Neural cell (in vitro differentiated cells): Measurements from ENCODE around the gene CCKAR.

Experiments
- EP300 ChIP-seq: fragments of 450-650 bp; conservative IDR thresholded peaks from 2 replicates; pipeline ENCODE4 v1.6.1; 2014; ENCODE audit warnings: antibody characterized with exemption, mild to moderate bottlenecking, moderate library complexity; ENCODE audit not compliant: poor library complexity, severe bottlenecking
- EZH2 ChIP-seq: fragments of 200-600, 300-800 bp; shearing (Covaris generic), sonication (generic); IDR thresholded peaks from 2 replicates; pipeline ENCODE4 v1.6.1; 2014; ENCODE audit warnings: antibody characterized with exemption, low read length, borderline replicate concordance, mild to moderate bottlenecking; ENCODE audit not compliant: insufficient read depth, poor library complexity, severe bottlenecking
- MXI1 ChIP-seq: fragments of 450-650 bp; conservative IDR thresholded peaks from 2 replicates; pipeline ENCODE4 v1.6.1; 2014; ENCODE audit warnings: antibody characterized with exemption, mild to moderate bottlenecking; ENCODE audit not compliant: poor library complexity, severe bottlenecking
- POLR2AphosphoS5 ChIP-seq: IDR thresholded peaks from 2 replicates; pipeline ENCODE4 v1.6.1; 2012
- RAD21 ChIP-seq: fragments of 450-650 bp; conservative IDR thresholded peaks from 2 replicates; pipeline ENCODE4 v1.6.1; 2014; ENCODE audit warnings: antibody characterized with exemption, mild to moderate bottlenecking, moderate library complexity
- REST ChIP-seq: IDR thresholded peaks from 2 replicates; pipeline ENCODE4 v1.6.1; 2012; ENCODE audit warnings: borderline replicate concordance
- TAF1 ChIP-seq: IDR thresholded peaks from 2 replicates; pipeline ENCODE4 v1.6.1; 2012; ENCODE audit warnings: low read depth
- TF ChIP-seq, protein P1 (sequence below): fragments of 450-650 bp; IDR thresholded peaks from 2 replicates; pipeline ENCODE4 v1.5.1; 2014; ENCODE audit warnings: antibody characterized with exemption, mild to moderate bottlenecking, moderate library complexity; ENCODE audit not compliant: poor library complexity, severe bottlenecking

GRCh38 chr4:26473893-26474292, 16.4 kb downstream of the CCKAR start:
- no peak for TF ChIP-seq RAD21
- TF ChIP-seq POLR2AphosphoS5: no peak
- TF ChIP-seq, protein P1, sequence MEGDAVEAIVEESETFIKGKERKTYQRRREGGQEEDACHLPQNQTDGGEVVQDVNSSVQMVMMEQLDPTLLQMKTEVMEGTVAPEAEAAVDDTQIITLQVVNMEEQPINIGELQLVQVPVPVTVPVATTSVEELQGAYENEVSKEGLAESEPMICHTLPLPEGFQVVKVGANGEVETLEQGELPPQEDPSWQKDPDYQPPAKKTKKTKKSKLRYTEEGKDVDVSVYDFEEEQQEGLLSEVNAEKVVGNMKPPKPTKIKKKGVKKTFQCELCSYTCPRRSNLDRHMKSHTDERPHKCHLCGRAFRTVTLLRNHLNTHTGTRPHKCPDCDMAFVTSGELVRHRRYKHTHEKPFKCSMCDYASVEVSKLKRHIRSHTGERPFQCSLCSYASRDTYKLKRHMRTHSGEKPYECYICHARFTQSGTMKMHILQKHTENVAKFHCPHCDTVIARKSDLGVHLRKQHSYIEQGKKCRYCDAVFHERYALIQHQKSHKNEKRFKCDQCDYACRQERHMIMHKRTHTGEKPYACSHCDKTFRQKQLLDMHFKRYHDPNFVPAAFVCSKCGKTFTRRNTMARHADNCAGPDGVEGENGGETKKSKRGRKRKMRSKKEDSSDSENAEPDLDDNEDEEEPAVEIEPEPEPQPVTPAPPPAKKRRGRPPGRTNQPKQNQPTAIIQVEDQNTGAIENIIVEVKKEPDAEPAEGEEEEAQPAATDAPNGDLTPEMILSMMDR: no peak
- no peak for TF ChIP-seq EZH2
- TF ChIP-seq REST: no peak
- no peak for TF ChIP-seq MXI1
- no peak for TF ChIP-seq TAF1
- no peak for TF ChIP-seq EP300
